Keratinocyte (primary cell): ENCODE measurements around the gene SHISA5. TPM values are rescaled to one million over a fixed set of nuclear protein-coding genes. Genes with fewer than 3 reads are reported as not detected.
"Not testable (repeated sequence)": the region's sequence is repeated elsewhere in the genome, so short reads cannot be mapped to it uniquely, and the experiment has no call there.

ENCODE experiments used
- DNase-seq: peaks from one replicate; pipeline ENCODE4 v3.0.0-alpha.2; 2011; ENCODE audit warnings: low read depth, missing footprints, low spot score
- FAIRE-seq: peaks from 2 replicates; lab custom pipeline; 2011; peaks lifted over from hg19 to GRCh38; lab: Jason Lieb, UNC
- H2AFZ ChIP-seq: 2 replicates; pipeline ENCODE4 v1.6.0; 2012; ENCODE audit warnings: low read length, control low read depth, inconsistent platforms; ENCODE audit not compliant: control insufficient read depth
- H3K27ac ChIP-seq: 2 replicates; pipeline ENCODE4 v1.5.1; 2011; ENCODE audit warnings: low read length; ENCODE audit not compliant: control insufficient read depth, insufficient read depth
- H3K27me3 ChIP-seq: 3 replicates; pipeline ENCODE4 v1.6.0; 2011; ENCODE audit warnings: low read length; ENCODE audit not compliant: control insufficient read depth, insufficient read depth; ENCODE audit errors: extremely low read depth
- H3K36me3 ChIP-seq, 2 experiments: 2 replicates in 1 of 2; 3 replicates in 1 of 2; pipeline ENCODE4 v1.5.1; 2011; ENCODE audit warnings: low read length in 2 of 2, mild to moderate bottlenecking in 1 of 2; ENCODE audit not compliant: control insufficient read depth in 2 of 2, insufficient read depth in 2 of 2; ENCODE audit errors: extremely low read depth in 1 of 2
- H3K4me1 ChIP-seq: 3 replicates; pipeline ENCODE4 v1.5.1; 2011; ENCODE audit warnings: low read length; ENCODE audit not compliant: control insufficient read depth, insufficient read depth; ENCODE audit errors: extremely low read depth
- H3K4me2 ChIP-seq: 3 replicates; pipeline ENCODE4 v1.6.0; 2011; ENCODE audit warnings: low read depth, low read length; ENCODE audit not compliant: control insufficient read depth, insufficient read depth; ENCODE audit errors: extremely low read depth
- H3K4me3 ChIP-seq, 3 experiments: fragments of 200-600 bp in 1 of 3; sonication (generic) in 1 of 3; 2 replicates in 2 of 3; 3 replicates in 1 of 3; pipeline ENCODE4 v1.5.1; 2011 to 2016; ENCODE audit warnings: low read length in 3 of 3, mild to moderate bottlenecking in 3 of 3, control low read depth in 2 of 3, inconsistent platforms in 1 of 3, low read depth in 1 of 3, mixed read lengths in 1 of 3, mixed run types in 1 of 3, moderate library complexity in 1 of 3; ENCODE audit not compliant: control insufficient read depth in 2 of 3, insufficient read depth in 2 of 3; ENCODE audit errors: extremely low read depth in 1 of 3
- H3K79me2 ChIP-seq: 2 replicates; pipeline ENCODE4 v1.6.0; 2012; ENCODE audit warnings: low read length; ENCODE audit not compliant: control insufficient read depth, insufficient read depth
- H3K9ac ChIP-seq: 3 replicates; pipeline ENCODE4 v1.6.0; 2011; ENCODE audit warnings: low read length; ENCODE audit not compliant: control insufficient read depth, insufficient read depth; ENCODE audit errors: extremely low read depth
- H3K9me1 ChIP-seq: 3 replicates; pipeline ENCODE4 v1.6.0; 2011; ENCODE audit warnings: low read length; ENCODE audit not compliant: control insufficient read depth, insufficient read depth; ENCODE audit errors: extremely low read depth
- H3K9me3 ChIP-seq: 2 replicates; pipeline ENCODE4 v1.5.1; 2012; ENCODE audit warnings: low read depth, low read length; ENCODE audit not compliant: control insufficient read depth
- H4K20me1 ChIP-seq: 3 replicates; pipeline ENCODE4 v1.6.0; 2011; ENCODE audit warnings: low read length; ENCODE audit not compliant: control insufficient read depth, insufficient read depth; ENCODE audit errors: extremely low read depth
- CTCF ChIP-seq, 3 experiments: IDR thresholded peaks in 1 of 3; conservative IDR thresholded peaks in 1 of 3; optimal IDR thresholded peaks in 1 of 3; 2 replicates in 2 of 3; 3 replicates in 1 of 3; pipeline versions ENCODE3 to v1.5.1; 2011; ENCODE audit warnings: low read length in 3 of 3, mild to moderate bottlenecking in 3 of 3, moderate library complexity in 2 of 3, control low read depth in 1 of 3, inconsistent platforms in 1 of 3; ENCODE audit not compliant: insufficient read depth in 2 of 3; ENCODE audit errors: extremely low read depth in 1 of 3
- EZH2 ChIP-seq: IDR thresholded peaks from one replicate; pipeline ENCODE4 v1.6.1; 2012; ENCODE audit warnings: inconsistent platforms, mild to moderate bottlenecking, low read length, moderate library complexity
- dilution Hi-C: fragments of 300-500 bp; cut with MboI; formaldehyde crosslinking; loops from one replicate; pipeline ENCODE4 v1.7.0; 2020; ENCODE audit warnings: low sequenced_read_pairs; ENCODE audit not compliant: extremely low pct_ligation_motif_present
- polyA plus RNA-seq, 5 experiments: library from polyadenylated mRNA; depleted of rRNA in 3 of 5; stranded (reverse) in 3 of 5; stranded (forward) in 1 of 5; unstranded in 1 of 5; fragments of >200 nt; gene quantifications; 1 replicate in 1 of 5; 2 replicates in 3 of 5; 3 replicates in 1 of 5; pipeline versions ENCODE4 v1.2.1 to v1.2.3, GENCODE V29; 2011 to 2012; ENCODE audit warnings: missing spikeins in 2 of 5, low read depth in 1 of 5, low replicate concordance in 1 of 5

The SHISA5 gene
- polyA plus RNA-seq, 1 donor (not counting 4 experiments of a cell fraction or from before 2014, with no cell fraction given) = 94.4 TPM

- dilution Hi-C loops = no loop called here
- Histone ChIP-seq H3K79me2 (no peaks in the 10 kb centered on the region), H3K36me3 (peaks cover 20 to 29% of the 10 kb centered on the region in 2 experiments), H3K27ac (no peak overlapping the region), H3K9me1 (no peaks in the 10 kb centered on the region), H3K9ac (no peak overlapping the region), H3K27me3 (no peaks in the 10 kb centered on the region), H3K4me2 (no peak overlapping the region), H3K9me3 (no peaks in the 10 kb centered on the region), H2AFZ (no peak overlapping the region), H3K4me3 (no peak overlapping the region), H3K4me1 (peaks cover 11% of the 10 kb centered on the region), H4K20me1 (no peaks in the 10 kb centered on the region)
- no peak for TF ChIP-seq EZH2
- no peak for TF ChIP-seq CTCF (optimal IDR thresholded peaks at IDR 0.05 in 1 of 3, IDR thresholded peaks at IDR 0.05 in 1 of 3, conservative IDR thresholded peaks at IDR 0.05 in 1 of 3; ENCODE audit: extremely low read depth in 1 of 3, insufficient read depth in 2 of 3, low read length in 3 of 3)
- DNase-seq = no peak
- FAIRE-seq = no peak
Observed at GRCh38 chr3:48532271-48532976, 28.4 kb upstream of the SHISA5 start.

GRCh38 chr3:48530701-48531100 lies 26.7 kb upstream of the SHISA5 start:
- H3K4me2 ChIP-seq, dilution Hi-C loops, FAIRE-seq, H2AFZ ChIP-seq, DNase-seq, H3K27ac ChIP-seq, H3K27me3 ChIP-seq, H3K9me1 ChIP-seq, H3K9me3 ChIP-seq, H4K20me1 ChIP-seq, H3K4me1 ChIP-seq, H3K9ac ChIP-seq, H3K4me3 ChIP-seq, H3K79me2 ChIP-seq: not testable (repeated sequence)
- peaks cover 7 to 22% of the 10 kb centered on the region in 2 experiments for H3K36me3 ChIP-seq

DNA sequence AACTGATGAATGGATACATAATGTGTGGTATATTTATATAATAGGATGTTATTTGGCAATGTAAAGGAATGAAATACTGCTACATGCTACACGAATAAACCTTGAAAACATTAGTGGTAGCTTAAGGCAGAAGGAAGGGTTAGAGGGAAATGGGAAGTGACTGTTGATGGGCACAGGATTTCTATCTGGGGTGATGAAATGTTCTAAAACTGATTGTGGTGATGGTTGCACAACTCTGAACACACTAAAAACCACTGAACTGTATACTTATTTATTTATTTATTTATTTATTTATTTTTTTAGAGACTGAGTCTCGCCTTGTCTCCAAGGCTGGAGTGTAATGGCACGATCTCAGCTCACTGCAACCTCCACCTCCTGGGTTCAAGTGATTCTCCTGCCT lies 24.8 kb upstream of the SHISA5 start:
- FAIRE-seq (no peak), DNase-seq (no peak)
- dilution Hi-C loops = no loop called here
- H3K9me3 ChIP-seq = no peaks in the 10 kb centered on the region
- no peaks in the 10 kb centered on the region for H3K27me3 ChIP-seq
- no peak overlapping the region for H3K4me3 ChIP-seq
- H3K9me1 ChIP-seq = no peaks in the 10 kb centered on the region
- peaks cover 16 to 17% of the 10 kb centered on the region in 2 experiments for H3K36me3 ChIP-seq
- no peak overlapping the region for H2AFZ ChIP-seq
- no peak overlapping the region for H3K4me2 ChIP-seq
- H3K79me2 ChIP-seq = no peaks in the 10 kb centered on the region
- no peak overlapping the region for H3K27ac ChIP-seq
- no peak for TF ChIP-seq CTCF (optimal IDR thresholded peaks at IDR 0.05 in 1 of 3, IDR thresholded peaks at IDR 0.05 in 1 of 3, conservative IDR thresholded peaks at IDR 0.05 in 1 of 3; ENCODE audit: extremely low read depth in 1 of 3, insufficient read depth in 2 of 3, low read length in 3 of 3)
- TF ChIP-seq EZH2 = no peak
- no peaks in the 10 kb centered on the region for H3K4me1 ChIP-seq
- H3K9ac ChIP-seq = no peak overlapping the region
- no peaks in the 10 kb centered on the region for H4K20me1 ChIP-seq
